Lung microvascular endothelial cell (primary cell): ENCODE measurements around the gene CST9. TPM values are rescaled to one million over a fixed set of nuclear protein-coding genes. Genes with fewer than 3 reads are reported as not detected.
"Not testable (repeated sequence)": the region's sequence is repeated elsewhere in the genome, so short reads cannot be mapped to it uniquely, and the experiment has no call there.

Source experiments
- DNase-seq, 2 donors: peaks; one replicate each; pipeline versions ENCODE4 v3.0.0 to v3.0.0-alpha.2; 2010; ENCODE audit warnings: low read depth in 2 of 2
- total RNA-seq: library from RNA; depleted of rRNA; stranded (reverse); fragments of >200 nt; gene quantifications from 2 replicates; pipeline ENCODE4 v1.2.1, GENCODE V29; 2014

The CST9 gene
- total RNA-seq, 1 donor from 2014 or later = under 0.01 TPM

GRCh38 chr20:23624324-23624691, 18.6 kb upstream of the CST9 start:
- peak in 1 of 2 donors; percentile 40 for DNase-seq

- no peak for DNase-seq
Measured at GRCh38 chr20:23623666-23624323, 18.1 kb upstream of the CST9 start.

DNA sequence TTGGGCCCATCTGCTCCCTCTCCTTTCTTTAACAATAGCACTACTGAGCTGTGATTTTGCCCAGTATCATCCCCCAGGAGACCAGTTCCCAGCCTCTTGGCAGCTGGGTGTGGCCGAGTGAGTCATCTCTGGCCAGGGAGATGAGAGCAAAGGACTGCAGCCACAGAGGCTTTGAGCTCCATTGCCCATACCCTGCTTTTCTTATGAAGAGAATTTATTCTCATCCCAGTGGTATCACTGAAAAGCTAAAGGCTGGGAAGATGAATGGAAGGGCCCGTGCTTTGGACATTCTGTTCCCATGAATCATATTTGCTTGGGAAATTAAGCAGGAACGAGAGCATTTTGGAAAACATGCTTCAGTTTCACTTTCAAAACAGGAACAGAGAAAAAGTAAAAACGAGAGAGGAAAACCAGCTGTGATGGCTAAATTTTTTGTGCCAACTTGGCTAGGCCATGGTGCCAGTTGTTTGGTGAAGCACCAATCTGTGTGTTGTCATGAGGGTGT, 17.2 kb upstream of the CST9 start:
- DNase-seq = peak; percentile 71 to 84

- not testable (repeated sequence) for DNase-seq
Measured at GRCh38 chr20:23622401-23622800, 16.7 kb upstream of the CST9 start.

GRCh38 chr20:23620670-23621386, 15.1 kb upstream of the CST9 start:
- not testable (repeated sequence) for DNase-seq

- DNase-seq = no peak
Measured at GRCh38 chr20:23614163-23614562, 8.4 kb upstream of the CST9 start.

DNA sequence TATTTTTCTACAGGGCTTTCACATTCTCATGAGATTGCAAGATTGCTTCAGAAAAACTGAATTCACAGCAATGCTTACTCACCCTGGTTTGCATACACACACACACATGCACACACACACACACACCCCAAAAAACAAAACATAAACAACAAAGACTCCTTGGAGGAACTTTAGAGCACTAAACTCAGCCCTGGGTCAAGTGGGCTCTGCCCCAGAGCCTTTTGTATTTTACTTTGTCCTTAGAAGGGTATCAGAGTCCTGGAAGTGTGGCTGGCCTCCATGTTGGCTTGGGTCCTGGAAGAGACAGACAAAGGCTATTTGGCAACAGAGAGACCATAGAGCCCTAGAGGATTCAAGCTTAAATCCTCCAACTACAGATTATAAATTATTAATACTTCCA, 8.0 kb upstream of the CST9 start:
- DNase-seq = no peak

DNA sequence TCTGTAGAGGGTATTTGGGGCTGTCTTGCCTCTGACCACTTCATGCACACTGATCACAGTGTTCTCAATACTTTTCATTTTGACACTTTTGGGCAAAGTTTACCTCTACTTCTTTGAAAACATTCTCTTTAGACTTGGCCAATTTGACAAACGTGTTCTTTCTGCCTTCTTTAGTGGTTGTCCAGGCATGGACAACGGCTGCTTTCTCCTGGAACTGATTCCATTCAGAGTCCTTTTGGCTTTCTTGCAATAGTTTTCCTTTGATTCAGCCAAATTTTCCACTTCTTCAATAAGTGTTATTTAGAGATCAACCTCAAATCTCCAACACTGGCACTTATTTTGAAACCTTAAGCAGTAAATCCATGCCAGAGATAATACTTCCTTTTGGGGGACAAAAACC, 6.7 kb upstream of the CST9 start:
- DNase-seq = no peak

DNA sequence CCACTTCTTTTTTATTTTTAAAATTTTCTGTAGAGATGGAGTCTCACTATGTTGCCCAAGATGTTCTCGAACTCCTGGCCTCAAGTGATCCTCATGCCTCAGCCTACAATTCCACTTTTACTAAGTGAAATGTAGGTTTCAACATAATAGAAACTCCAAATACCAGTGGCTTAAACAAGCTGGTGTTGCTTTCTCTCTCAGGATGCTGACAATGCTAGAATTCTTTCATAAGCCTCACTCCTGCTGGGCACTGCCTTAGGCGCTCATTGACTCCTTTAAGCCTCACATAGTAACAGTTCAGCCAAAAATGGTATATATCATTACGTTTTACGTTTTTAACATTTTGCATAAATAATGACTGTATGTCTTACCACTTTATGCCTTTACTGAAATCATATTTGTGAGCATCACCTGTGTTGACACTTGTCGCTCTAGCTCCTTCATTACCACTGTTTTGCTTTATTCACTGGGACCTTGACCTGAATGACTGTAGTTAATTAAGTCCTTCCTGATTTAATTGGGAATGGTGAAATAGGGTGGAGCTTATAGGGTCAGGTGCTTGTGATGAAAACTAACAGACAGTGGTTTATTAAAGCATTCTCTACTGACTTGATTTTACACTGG, 3.9 kb upstream of the CST9 start:
- DNase-seq = no peak

DNA sequence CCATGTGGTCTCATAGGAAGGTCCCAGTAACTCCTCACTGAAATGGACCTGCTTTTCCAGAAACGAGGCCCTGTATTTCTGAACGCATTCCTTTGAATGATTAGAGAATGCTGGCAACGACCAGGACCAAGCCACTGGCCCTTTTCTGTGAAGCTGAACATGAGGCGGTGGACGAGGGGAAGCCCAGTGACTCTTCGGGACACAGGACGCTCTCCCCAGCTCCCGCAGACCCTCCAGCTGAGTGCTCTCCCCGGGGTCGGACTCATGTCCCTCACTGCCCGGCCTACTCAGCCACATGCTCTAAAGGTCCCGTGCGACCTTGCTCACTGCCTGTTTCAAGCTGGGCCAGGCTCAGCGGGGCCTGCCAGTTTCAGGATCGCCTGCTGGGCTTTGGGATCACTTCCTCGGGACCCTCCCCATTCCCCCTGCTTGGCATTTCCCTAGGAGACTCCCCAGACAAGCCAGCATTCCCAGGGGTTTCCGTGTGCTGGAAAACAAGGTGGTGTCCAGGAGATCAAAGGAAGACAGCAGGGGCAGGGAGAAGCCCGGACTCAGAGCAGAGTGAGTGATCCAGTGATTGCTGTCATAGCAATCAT, 2.6 kb upstream of the CST9 start:
- DNase-seq = no peak

GRCh38 chr20:23607497-23608245, 2.0 kb upstream of the CST9 start:
- DNase-seq = no peak

DNA sequence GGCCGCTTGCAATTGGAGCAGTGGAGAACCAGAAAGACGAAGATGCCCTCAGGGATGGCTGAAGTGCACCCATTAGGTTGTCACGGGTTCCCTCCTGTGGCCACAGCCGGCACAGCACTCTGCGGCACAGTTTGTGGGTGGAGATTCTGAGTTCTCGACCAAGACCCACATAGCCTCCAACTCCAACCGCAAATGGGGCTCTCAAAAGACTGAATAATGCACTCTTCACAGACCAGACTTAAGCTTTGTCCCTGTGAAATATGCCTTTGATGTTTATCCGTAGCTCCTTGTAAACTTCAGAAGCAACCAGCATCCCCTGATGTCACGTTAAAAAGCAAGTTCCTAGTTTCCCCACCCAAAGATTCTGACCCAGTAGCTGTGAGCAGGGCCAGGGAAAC, 934 bp upstream of the CST9 start:
- DNase-seq = peak; percentile 67 to 71

DNA sequence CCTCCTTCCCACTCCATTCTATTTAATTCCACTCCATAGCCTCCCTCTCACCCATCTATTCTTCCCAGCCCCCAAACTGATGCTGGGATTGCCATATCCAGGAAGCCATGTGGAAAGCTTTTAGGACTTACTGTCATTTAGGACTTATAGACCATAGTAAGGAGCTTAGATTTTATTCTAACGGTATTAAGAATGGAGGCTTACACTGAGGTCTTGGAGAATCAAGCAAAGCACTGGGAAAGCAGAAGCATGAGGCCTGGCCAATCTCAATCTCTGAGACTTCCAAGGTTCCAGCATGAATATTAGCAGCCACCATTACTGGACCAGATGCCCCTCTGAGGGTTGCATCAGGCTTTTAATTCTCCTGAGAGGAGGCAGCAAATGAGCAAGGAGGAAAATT, 1.4 kb downstream of the CST9 start:
- DNase-seq = no peak

GRCh38 chr20:23603321-23603720, 2.4 kb downstream of the CST9 start:
- no peak for DNase-seq

GRCh38 chr20:23602699-23603098, 3.0 kb downstream of the CST9 start:
- no peak for DNase-seq

DNA sequence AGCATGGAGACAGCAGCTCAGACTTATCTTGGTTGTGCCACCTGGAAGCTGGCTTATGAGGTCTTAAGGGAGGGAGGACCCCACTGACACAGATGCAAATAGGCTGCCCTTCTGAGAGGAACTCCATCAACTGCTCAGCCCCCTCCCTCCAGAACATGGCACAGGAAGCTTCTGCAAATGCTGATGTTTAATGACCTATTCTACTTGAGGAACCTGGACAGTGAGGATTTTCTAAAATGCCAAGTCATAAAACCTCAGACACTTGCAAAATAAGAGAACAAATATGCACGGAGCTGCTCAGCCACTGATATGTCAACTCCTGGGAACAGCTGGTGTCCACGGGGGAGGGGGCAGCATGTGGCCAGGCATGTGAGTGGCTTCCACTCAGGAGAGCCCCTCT, 3.5 kb downstream of the CST9 start:
- DNase-seq = no peak

DNA sequence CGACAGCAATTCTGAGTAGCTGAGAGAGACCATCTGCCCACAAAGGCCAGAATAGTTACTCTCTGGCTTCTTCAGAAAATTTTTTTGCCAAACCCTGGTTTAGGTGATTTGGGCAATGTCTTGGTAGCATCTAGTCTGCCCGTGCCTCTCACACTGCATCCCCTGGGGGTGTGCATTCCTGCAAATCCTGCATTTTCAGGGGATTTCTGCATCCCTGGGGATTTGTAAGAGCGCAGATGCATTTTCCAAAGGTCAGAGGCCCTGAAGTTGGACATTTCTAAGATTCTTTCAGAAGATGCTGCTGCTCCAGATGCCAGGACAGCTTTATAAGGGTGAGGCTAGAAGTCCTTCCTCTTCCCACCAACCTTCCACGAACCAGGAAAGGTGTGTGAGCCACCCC, 4.0 kb downstream of the CST9 start:
- DNase-seq = no peak

GRCh38 chr20:23598481-23598880, 7.2 kb downstream of the CST9 start:
- DNase-seq = no peak

DNA sequence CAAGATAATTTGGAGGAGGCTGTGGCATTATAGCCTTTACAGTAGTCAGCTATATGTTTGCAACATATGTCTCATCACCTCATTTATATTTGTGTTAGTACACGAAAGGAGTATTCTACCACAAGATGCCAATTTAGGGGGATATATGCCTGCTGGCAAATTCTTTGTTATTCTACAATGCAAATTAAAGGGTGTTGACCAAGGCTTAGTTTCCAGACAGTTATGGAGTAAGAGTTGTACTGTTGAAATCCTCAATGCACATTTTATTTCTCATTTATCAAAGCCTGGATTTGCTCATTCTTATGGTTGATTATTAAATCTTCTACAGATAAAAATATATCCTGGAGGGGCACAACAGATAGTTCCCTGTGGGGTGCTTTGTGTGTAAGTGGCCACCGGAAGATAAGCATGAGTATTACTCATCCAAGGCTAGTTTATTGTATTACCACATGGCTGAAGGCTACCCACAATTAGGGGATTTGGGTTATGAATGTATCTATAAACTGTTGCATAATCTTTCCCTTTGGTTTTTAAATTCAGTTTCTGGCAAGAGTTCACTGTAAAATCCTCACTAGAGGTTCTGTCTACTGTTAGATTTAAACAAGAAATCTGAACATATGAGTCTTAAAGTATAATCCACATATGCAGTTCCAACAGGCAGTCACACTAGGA, 9.0 kb downstream of the CST9 start:
- DNase-seq = no peak

GRCh38 chr20:23595941-23596340, 9.8 kb downstream of the CST9 start:
- DNase-seq = no peak
